SK-N-SH (cell line): ENCODE measurements around the gene FDXACB1.

Experiments
- CTCF ChIP-seq: fragments of 200-600 bp; sonication (generic); IDR thresholded peaks from 2 replicates; pipeline ENCODE4 v1.6.1; 2017; ENCODE audit warnings: antibody characterized with exemption, mild to moderate bottlenecking, moderate library complexity
- FOXM1 ChIP-seq: IDR thresholded peaks from 2 replicates; pipeline ENCODE4 v1.4.0; 2012; ENCODE audit warnings: low read depth, mild to moderate bottlenecking
- YY1 ChIP-seq: IDR thresholded peaks from 2 replicates; pipeline ENCODE4 v1.4.0; 2012; ENCODE audit warnings: low read depth, mild to moderate bottlenecking

GRCh38 chr11:111846636-111847035, 32.3 kb downstream of the FDXACB1 start:
- TF ChIP-seq CTCF (no peak), YY1 (no peak), FOXM1 (no peak)
